CD4-positive, alpha-beta T cell treated with Interleukin-1 beta for 1 hour (primary cell): ENCODE measurements around the gene NOG.

Source experiments
- DNase-seq, 2 donors: peaks; one replicate each; pipeline ENCODE4 v3.0.0-alpha.2; 2020 to 2022

The NOG gene

GRCh38 chr17:56638591-56639051 lies 45.1 kb downstream of the NOG start:
- DNase-seq = no peak

GRCh38 chr17:56639517-56639916 lies 46.0 kb downstream of the NOG start:
- no peak for DNase-seq

- DNase-seq = no peak
Measured at GRCh38 chr17:56640116-56640515, 46.6 kb downstream of the NOG start.

- DNase-seq = no peak
Measured at GRCh38 chr17:56641373-56641772, 47.9 kb downstream of the NOG start.

- no peak for DNase-seq
Measured at GRCh38 chr17:56641894-56642293, 48.4 kb downstream of the NOG start.

GRCh38 chr17:56642424-56642823 lies 48.9 kb downstream of the NOG start:
- no peak for DNase-seq
